Endothelial cell of umbilical vein (primary cell): Measurements from ENCODE around the gene BCL2L2. TPM values are rescaled to one million over a fixed set of nuclear protein-coding genes. Genes with fewer than 3 reads are reported as not detected.

Experiments
- BruUV-seq: library from RNA; stranded (reverse); fragments of 400-500 nt; replicated peaks from 2 replicates; lab custom pipeline; 2021; lab: Mats Ljungman, UMichigan
- CTCF ChIA-PET: fragments of 300-600, 350-600 bp; sonication (Branson Sonifier 250); formaldehyde crosslinking; loops from one replicate; lab custom pipeline; 2021; ENCODE audit warnings: antibody characterized with exemption, inconsistent platforms; lab: Charles Lee
- POLR2A ChIA-PET: fragments of 300-600, 350-600 bp; sonication (Branson Sonifier 250); formaldehyde crosslinking; loops from one replicate; lab custom pipeline; 2021; ENCODE audit warnings: antibody characterized with exemption, inconsistent platforms; lab: Charles Lee
- DNase-seq: peaks from one replicate; pipeline ENCODE4 v3.0.0-alpha.2; 2011; ENCODE audit warnings: low read depth, low spot score
- FAIRE-seq: peaks from 2 replicates; lab custom pipeline; 2011; peaks lifted over from hg19 to GRCh38; lab: Jason Lieb, UNC
- H2AFZ ChIP-seq: 2 replicates; pipeline ENCODE4 v1.6.0; 2012; ENCODE audit warnings: low read depth, low read length, control low read depth, inconsistent platforms
- H3K27ac ChIP-seq: 2 replicates; pipeline ENCODE4 v1.5.1; 2011; ENCODE audit warnings: low read depth, mild to moderate bottlenecking, control low read depth, low read length, moderate library complexity; ENCODE audit not compliant: insufficient read depth
- H3K27me3 ChIP-seq, 2 experiments: 2 replicates each; pipeline versions ENCODE4 v1.6.0 to v1.6.1; 2011; ENCODE audit warnings: low read length in 2 of 2, mixed read lengths in 1 of 2; ENCODE audit not compliant: control insufficient read depth in 2 of 2, insufficient read depth in 2 of 2
- H3K36me3 ChIP-seq, 2 experiments: 2 replicates in 1 of 2; 3 replicates in 1 of 2; pipeline ENCODE4 v1.5.1; 2011; ENCODE audit warnings: low read length in 2 of 2, mild to moderate bottlenecking in 1 of 2, moderate library complexity in 1 of 2; ENCODE audit not compliant: control insufficient read depth in 2 of 2, insufficient read depth in 2 of 2; ENCODE audit errors: extremely low read depth in 1 of 2
- H3K4me1 ChIP-seq: 3 replicates; pipeline ENCODE4 v1.5.1; 2011; ENCODE audit warnings: mild to moderate bottlenecking, low read length; ENCODE audit not compliant: control insufficient read depth, insufficient read depth; ENCODE audit errors: extremely low read depth
- H3K4me2 ChIP-seq: 2 replicates; pipeline ENCODE4 v1.6.1; 2011; ENCODE audit warnings: low read length, control low read depth, mixed read lengths; ENCODE audit not compliant: insufficient read depth
- H3K4me3 ChIP-seq, 3 experiments: fragments of 200-600 bp in 1 of 3; sonication (generic), shearing (Covaris generic) in 1 of 3; replicated peaks in 1 of 3; 2 replicates each; pipeline ENCODE4 v1.5.1; 2011 to 2016; ENCODE audit warnings: control low read depth in 3 of 3, low read length in 3 of 3, mild to moderate bottlenecking in 2 of 3, inconsistent platforms in 1 of 3, low read depth in 1 of 3, moderate library complexity in 1 of 3; ENCODE audit not compliant: insufficient read depth in 1 of 3
- H3K79me2 ChIP-seq: 2 replicates; pipeline ENCODE4 v1.6.0; 2012; ENCODE audit warnings: low read length, inconsistent platforms; ENCODE audit not compliant: control insufficient read depth, insufficient read depth
- H3K9ac ChIP-seq: replicated peaks from 2 replicates; pipeline ENCODE3; 2011; ENCODE audit warnings: low read length, control low read depth; ENCODE audit not compliant: insufficient read depth; ENCODE audit errors: extremely low read depth
- H3K9me1 ChIP-seq: replicated peaks from 3 replicates; pipeline ENCODE4 v1.6.0; 2011; ENCODE audit warnings: mild to moderate bottlenecking, low read length; ENCODE audit not compliant: control insufficient read depth, insufficient read depth; ENCODE audit errors: extremely low read depth
- H3K9me3 ChIP-seq: replicated peaks from 2 replicates; pipeline ENCODE4 v1.5.1; 2012; ENCODE audit warnings: low read length, inconsistent platforms; ENCODE audit not compliant: control insufficient read depth, insufficient read depth
- H4K20me1 ChIP-seq: replicated peaks from 2 replicates; pipeline ENCODE3; 2011; ENCODE audit warnings: mild to moderate bottlenecking, low read length; ENCODE audit not compliant: control insufficient read depth, insufficient read depth; ENCODE audit errors: extremely low read depth
- CTCF ChIP-seq, 2 donors: IDR thresholded peaks; 1 replicate in 1 of 2; 2 replicates in 1 of 2; pipeline ENCODE4 v1.5.1; 2011; ENCODE audit warnings: low read length in 2 of 2, mild to moderate bottlenecking in 2 of 2, moderate library complexity in 2 of 2, control low read depth in 1 of 2, inconsistent platforms in 1 of 2, low read depth in 1 of 2; ENCODE audit not compliant: insufficient read depth in 1 of 2; ENCODE audit errors: extremely low read depth in 1 of 2
- EZH2 ChIP-seq: IDR thresholded peaks from 2 replicates; pipeline ENCODE4 v1.6.1; 2012; ENCODE audit warnings: borderline replicate concordance, low read depth, mild to moderate bottlenecking, moderate library complexity, low read length, inconsistent platforms; ENCODE audit not compliant: severe bottlenecking
- GATA2 ChIP-seq: IDR thresholded peaks from 2 replicates; pipeline ENCODE4 v1.7.0; 2011; ENCODE audit warnings: low read depth, mild to moderate bottlenecking, moderate library complexity, mixed read lengths, low read length; ENCODE audit not compliant: insufficient read length, insufficient read depth
- POLR2A ChIP-seq: IDR thresholded peaks from 2 replicates; pipeline ENCODE4 v1.6.1; 2012; ENCODE audit warnings: low read depth, mild to moderate bottlenecking, control low read depth, low read length
- dilution Hi-C: fragments of 300-500 bp; cut with MboI; formaldehyde crosslinking; loops from one replicate; pipeline ENCODE4 v1.15.0; 2019; ENCODE audit warnings: low sequenced_read_pairs; ENCODE audit not compliant: extremely low pct_ligation_motif_present
- intact Hi-C: fragments of 100-400 bp; cut with micrococcal nuclease; formaldehyde crosslinking; loops from one replicate; pipeline ENCODE4 v1.10.0; 2022
- polyA plus RNA-seq, 4 experiments: library from polyadenylated mRNA; depleted of rRNA in 3 of 4; stranded (reverse) in 3 of 4; unstranded in 1 of 4; fragments of >200 nt; gene quantifications; 2 replicates each; pipeline versions ENCODE4 v1.2.1 to v1.2.3, GENCODE V29; 2011 to 2012; ENCODE audit warnings: missing spikeins in 1 of 4
- total RNA-seq: library from RNA; stranded (reverse); gene quantifications from 2 replicates; pipeline ENCODE4 v1.2.3, GENCODE V29; 2021
- TF ChIP-seq, protein P1 (sequence below): IDR thresholded peaks from 2 replicates; pipeline ENCODE4 v1.6.1; 2011; ENCODE audit not compliant: insufficient read depth, insufficient read length

BCL2L2 gene
- total and polyA plus RNA-seq, 2 donors (not counting 3 experiments of a cell fraction or from before 2014, with no cell fraction given) = 19.9 to 24.3 TPM

DNA sequence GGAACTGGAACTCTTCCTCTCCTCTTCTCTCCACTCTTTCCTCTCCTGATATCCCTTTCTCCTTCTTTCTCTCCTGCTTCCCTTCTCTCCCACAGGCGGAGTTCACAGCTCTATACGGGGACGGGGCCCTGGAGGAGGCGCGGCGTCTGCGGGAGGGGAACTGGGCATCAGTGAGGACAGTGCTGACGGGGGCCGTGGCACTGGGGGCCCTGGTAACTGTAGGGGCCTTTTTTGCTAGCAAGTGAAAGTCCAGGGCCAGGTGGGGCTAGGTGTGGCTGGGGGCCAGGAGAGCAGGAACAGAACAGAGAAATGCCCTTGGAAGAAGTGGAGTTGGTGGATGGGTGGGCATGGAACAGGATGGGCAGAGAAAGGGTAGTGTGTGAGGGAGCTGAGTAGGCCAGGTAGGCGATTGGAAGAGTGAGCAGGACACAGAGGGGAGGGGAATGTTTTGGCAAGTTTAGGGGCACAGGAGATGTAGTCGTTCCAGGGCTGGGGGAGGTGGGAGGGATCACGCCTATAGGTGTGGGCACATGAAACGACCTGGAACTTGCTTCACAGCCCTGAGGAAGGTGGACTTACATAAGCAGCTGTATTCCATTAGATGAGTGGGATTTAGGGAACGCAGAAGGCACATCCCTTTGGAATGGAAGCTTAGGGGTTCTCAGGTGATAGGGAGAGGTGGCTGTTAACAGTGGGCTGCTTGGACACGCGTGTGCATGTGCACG, 2.2 kb downstream of the BCL2L2 start:
- Histone ChIP-seq H3K9me1 (no peaks in the 10 kb centered on the region), H3K4me3 (no peak overlapping the region), H3K4me2 (no peak overlapping the region), H4K20me1 (no peaks in the 10 kb centered on the region), H3K27ac (no peak overlapping the region), H2AFZ (no peak overlapping the region), H3K79me2 (peaks cover 50% of the 10 kb centered on the region), H3K4me1 (peaks cover 25% of the 10 kb centered on the region), H3K36me3 (peaks cover 0 to 12% of the 10 kb centered on the region in 2 experiments), H3K27me3 (no peaks in the 10 kb centered on the region), H3K9me3 (no peaks in the 10 kb centered on the region), H3K9ac (no peak overlapping the region)
- dilution Hi-C loops = no loop called here
- TF ChIP-seq CTCF (IDR thresholded peaks at IDR 0.05; ENCODE audit: extremely low read depth in 1 of 2, insufficient read depth in 1 of 2, low read depth in 1 of 2, low read length in 2 of 2) = no peak
- TF ChIP-seq, protein P1, sequence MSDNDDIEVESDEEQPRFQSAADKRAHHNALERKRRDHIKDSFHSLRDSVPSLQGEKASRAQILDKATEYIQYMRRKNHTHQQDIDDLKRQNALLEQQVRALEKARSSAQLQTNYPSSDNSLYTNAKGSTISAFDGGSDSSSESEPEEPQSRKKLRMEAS = no peak
- TF ChIP-seq EZH2 = no peak
- no TSS peak for BruUV-seq
- DNase-seq (no peak), FAIRE-seq (no peak)
- CTCF ChIA-PET = interaction anchor here (3.2 kb wide), 1 partner anchor 13 kb away, joined by 17 read pairs; the partner anchor contains the start of gene PABPN1
- POLR2A ChIA-PET = no interaction called here
- intact Hi-C loops = no loop called here

- intact Hi-C loops (loop anchor here (2.0 kb wide), 1 partner anchor 380 kb away; no protein-coding TSS in a partner anchor), dilution Hi-C loops (no loop called here)
- no peak overlapping the region for H3K4me2 ChIP-seq
- TF ChIP-seq POLR2A (no peak), GATA2 (no peak)
- H3K27me3 ChIP-seq = no peaks in the 10 kb centered on the region
- H3K79me2 ChIP-seq = peaks cover 50% of the 10 kb centered on the region
- H3K9me1 ChIP-seq = no peaks in the 10 kb centered on the region
- no TSS peak for BruUV-seq
- no peak overlapping the region for H3K27ac ChIP-seq
- H3K9ac ChIP-seq = no peak overlapping the region
- H3K9me3 ChIP-seq = no peaks in the 10 kb centered on the region
- FAIRE-seq (no peak), DNase-seq (no peak)
- H3K4me3 ChIP-seq = no peak overlapping the region
- H3K36me3 ChIP-seq = peaks cover 0 to 12% of the 10 kb centered on the region in 2 experiments
- no peaks in the 10 kb centered on the region for H4K20me1 ChIP-seq
- CTCF ChIA-PET = no interaction called here
- no peak overlapping the region for H2AFZ ChIP-seq
- peaks cover 25% of the 10 kb centered on the region for H3K4me1 ChIP-seq
- POLR2A ChIA-PET = no interaction called here
Observed at GRCh38 chr14:23310546-23310945, 3.9 kb downstream of the BCL2L2 start.
